Keratinocyte (primary cell): Measurements from ENCODE around the gene RDH5. TPM values are rescaled to one million over a fixed set of nuclear protein-coding genes. Genes with fewer than 3 reads are reported as not detected.

Source experiments
- DNase-seq: peaks from one replicate; pipeline ENCODE4 v3.0.0-alpha.2; 2011; ENCODE audit warnings: low read depth, missing footprints, low spot score
- FAIRE-seq: peaks from 2 replicates; lab custom pipeline; 2011; peaks lifted over from hg19 to GRCh38; lab: Jason Lieb, UNC
- H2AFZ ChIP-seq: 2 replicates; pipeline ENCODE4 v1.6.0; 2012; ENCODE audit warnings: low read length, control low read depth, inconsistent platforms; ENCODE audit not compliant: control insufficient read depth
- H3K27ac ChIP-seq: 2 replicates; pipeline ENCODE4 v1.5.1; 2011; ENCODE audit warnings: low read length; ENCODE audit not compliant: control insufficient read depth, insufficient read depth
- H3K27me3 ChIP-seq: 3 replicates; pipeline ENCODE4 v1.6.0; 2011; ENCODE audit warnings: low read length; ENCODE audit not compliant: control insufficient read depth, insufficient read depth; ENCODE audit errors: extremely low read depth
- H3K36me3 ChIP-seq, 2 experiments: 2 replicates in 1 of 2; 3 replicates in 1 of 2; pipeline ENCODE4 v1.5.1; 2011; ENCODE audit warnings: low read length in 2 of 2, mild to moderate bottlenecking in 1 of 2; ENCODE audit not compliant: control insufficient read depth in 2 of 2, insufficient read depth in 2 of 2; ENCODE audit errors: extremely low read depth in 1 of 2
- H3K4me1 ChIP-seq: 3 replicates; pipeline ENCODE4 v1.5.1; 2011; ENCODE audit warnings: low read length; ENCODE audit not compliant: control insufficient read depth, insufficient read depth; ENCODE audit errors: extremely low read depth
- H3K4me2 ChIP-seq: 3 replicates; pipeline ENCODE4 v1.6.0; 2011; ENCODE audit warnings: low read depth, low read length; ENCODE audit not compliant: control insufficient read depth, insufficient read depth; ENCODE audit errors: extremely low read depth
- H3K4me3 ChIP-seq, 3 experiments: fragments of 200-600 bp in 1 of 3; sonication (generic) in 1 of 3; 2 replicates in 2 of 3; 3 replicates in 1 of 3; pipeline ENCODE4 v1.5.1; 2011 to 2016; ENCODE audit warnings: low read length in 3 of 3, mild to moderate bottlenecking in 3 of 3, control low read depth in 2 of 3, inconsistent platforms in 1 of 3, low read depth in 1 of 3, mixed read lengths in 1 of 3, mixed run types in 1 of 3, moderate library complexity in 1 of 3; ENCODE audit not compliant: control insufficient read depth in 2 of 3, insufficient read depth in 2 of 3; ENCODE audit errors: extremely low read depth in 1 of 3
- H3K79me2 ChIP-seq: 2 replicates; pipeline ENCODE4 v1.6.0; 2012; ENCODE audit warnings: low read length; ENCODE audit not compliant: control insufficient read depth, insufficient read depth
- H3K9ac ChIP-seq: 3 replicates; pipeline ENCODE4 v1.6.0; 2011; ENCODE audit warnings: low read length; ENCODE audit not compliant: control insufficient read depth, insufficient read depth; ENCODE audit errors: extremely low read depth
- H3K9me1 ChIP-seq: 3 replicates; pipeline ENCODE4 v1.6.0; 2011; ENCODE audit warnings: low read length; ENCODE audit not compliant: control insufficient read depth, insufficient read depth; ENCODE audit errors: extremely low read depth
- H3K9me3 ChIP-seq: 2 replicates; pipeline ENCODE4 v1.5.1; 2012; ENCODE audit warnings: low read depth, low read length; ENCODE audit not compliant: control insufficient read depth
- H4K20me1 ChIP-seq: 3 replicates; pipeline ENCODE4 v1.6.0; 2011; ENCODE audit warnings: low read length; ENCODE audit not compliant: control insufficient read depth, insufficient read depth; ENCODE audit errors: extremely low read depth
- EZH2 ChIP-seq: IDR thresholded peaks from one replicate; pipeline ENCODE4 v1.6.1; 2012; ENCODE audit warnings: inconsistent platforms, mild to moderate bottlenecking, low read length, moderate library complexity
- dilution Hi-C: fragments of 300-500 bp; cut with MboI; formaldehyde crosslinking; loops from one replicate; pipeline ENCODE4 v1.7.0; 2020; ENCODE audit warnings: low sequenced_read_pairs; ENCODE audit not compliant: extremely low pct_ligation_motif_present
- polyA plus RNA-seq, 5 experiments: library from polyadenylated mRNA; depleted of rRNA in 3 of 5; stranded (reverse) in 3 of 5; stranded (forward) in 1 of 5; unstranded in 1 of 5; fragments of >200 nt; gene quantifications; 1 replicate in 1 of 5; 2 replicates in 3 of 5; 3 replicates in 1 of 5; pipeline versions ENCODE4 v1.2.1 to v1.2.3, GENCODE V29; 2011 to 2012; ENCODE audit warnings: missing spikeins in 2 of 5, low read depth in 1 of 5, low replicate concordance in 1 of 5
- TF ChIP-seq, protein P1 (sequence below), 3 experiments: IDR thresholded peaks in 1 of 3; conservative IDR thresholded peaks in 1 of 3; optimal IDR thresholded peaks in 1 of 3; 2 replicates in 2 of 3; 3 replicates in 1 of 3; pipeline versions ENCODE3 to v1.5.1; 2011; ENCODE audit warnings: low read length in 3 of 3, mild to moderate bottlenecking in 3 of 3, moderate library complexity in 2 of 3, control low read depth in 1 of 3, inconsistent platforms in 1 of 3; ENCODE audit not compliant: insufficient read depth in 2 of 3; ENCODE audit errors: extremely low read depth in 1 of 3

Gene RDH5
- polyA plus RNA-seq, 1 donor (not counting 4 experiments of a cell fraction or from before 2014, with no cell fraction given): 1.2 TPM

DNA sequence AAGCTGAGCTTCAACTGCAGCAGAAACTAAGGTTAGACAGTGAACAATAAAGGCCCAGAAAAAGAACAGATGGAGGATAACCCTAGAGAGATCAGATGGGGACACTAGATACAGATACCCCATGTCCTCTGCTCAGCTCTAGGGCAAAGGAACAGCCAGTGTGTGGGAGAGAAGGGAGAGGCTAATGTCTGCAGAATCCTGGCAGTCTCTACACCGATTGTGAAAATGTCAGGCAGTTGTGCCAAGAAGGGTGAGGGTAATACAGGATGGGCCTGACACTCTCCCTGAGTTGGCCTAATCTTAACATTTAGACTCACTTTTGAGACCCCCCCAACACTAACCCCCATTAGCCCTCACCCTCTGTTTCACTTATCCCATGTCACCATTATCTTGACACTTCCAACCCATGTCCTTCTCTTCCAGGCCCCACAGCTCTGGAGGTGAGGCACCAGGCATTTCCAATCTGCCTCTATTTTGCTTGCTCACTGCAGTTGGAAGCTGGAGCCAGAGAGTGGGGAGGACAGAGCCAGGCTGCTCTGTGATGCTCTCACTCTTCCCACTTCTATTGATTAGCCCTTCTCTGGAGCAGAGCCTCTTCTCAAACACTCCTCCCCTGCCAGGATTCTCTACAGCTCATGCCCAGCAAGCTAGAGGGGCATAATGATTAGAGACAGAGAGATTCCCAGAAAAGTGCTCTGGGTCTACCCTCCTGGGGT, 7.3 kb upstream of the RDH5 start:
- Histone ChIP-seq H3K4me1 (peaks cover 18% of the 10 kb centered on the region), H3K36me3 (no peaks in the 10 kb centered on the region), H3K4me3 (no peak overlapping the region), H2AFZ (no peak overlapping the region), H3K27me3 (peaks cover 29% of the 10 kb centered on the region), H3K27ac (no peak overlapping the region), H3K9me3 (no peaks in the 10 kb centered on the region), H3K79me2 (no peaks in the 10 kb centered on the region), H3K9ac (no peak overlapping the region), H3K9me1 (no peaks in the 10 kb centered on the region), H4K20me1 (no peaks in the 10 kb centered on the region), H3K4me2 (no peak overlapping the region)
- FAIRE-seq (no peak), DNase-seq (no peak)
- TF ChIP-seq, protein P1, sequence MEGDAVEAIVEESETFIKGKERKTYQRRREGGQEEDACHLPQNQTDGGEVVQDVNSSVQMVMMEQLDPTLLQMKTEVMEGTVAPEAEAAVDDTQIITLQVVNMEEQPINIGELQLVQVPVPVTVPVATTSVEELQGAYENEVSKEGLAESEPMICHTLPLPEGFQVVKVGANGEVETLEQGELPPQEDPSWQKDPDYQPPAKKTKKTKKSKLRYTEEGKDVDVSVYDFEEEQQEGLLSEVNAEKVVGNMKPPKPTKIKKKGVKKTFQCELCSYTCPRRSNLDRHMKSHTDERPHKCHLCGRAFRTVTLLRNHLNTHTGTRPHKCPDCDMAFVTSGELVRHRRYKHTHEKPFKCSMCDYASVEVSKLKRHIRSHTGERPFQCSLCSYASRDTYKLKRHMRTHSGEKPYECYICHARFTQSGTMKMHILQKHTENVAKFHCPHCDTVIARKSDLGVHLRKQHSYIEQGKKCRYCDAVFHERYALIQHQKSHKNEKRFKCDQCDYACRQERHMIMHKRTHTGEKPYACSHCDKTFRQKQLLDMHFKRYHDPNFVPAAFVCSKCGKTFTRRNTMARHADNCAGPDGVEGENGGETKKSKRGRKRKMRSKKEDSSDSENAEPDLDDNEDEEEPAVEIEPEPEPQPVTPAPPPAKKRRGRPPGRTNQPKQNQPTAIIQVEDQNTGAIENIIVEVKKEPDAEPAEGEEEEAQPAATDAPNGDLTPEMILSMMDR (optimal IDR thresholded peaks at IDR 0.05 in 1 of 3, IDR thresholded peaks at IDR 0.05 in 1 of 3, conservative IDR thresholded peaks at IDR 0.05 in 1 of 3; ENCODE audit: extremely low read depth in 1 of 3, insufficient read depth in 2 of 3, low read length in 3 of 3): no peak
- TF ChIP-seq EZH2: no peak
- dilution Hi-C loops: no loop called here

DNA sequence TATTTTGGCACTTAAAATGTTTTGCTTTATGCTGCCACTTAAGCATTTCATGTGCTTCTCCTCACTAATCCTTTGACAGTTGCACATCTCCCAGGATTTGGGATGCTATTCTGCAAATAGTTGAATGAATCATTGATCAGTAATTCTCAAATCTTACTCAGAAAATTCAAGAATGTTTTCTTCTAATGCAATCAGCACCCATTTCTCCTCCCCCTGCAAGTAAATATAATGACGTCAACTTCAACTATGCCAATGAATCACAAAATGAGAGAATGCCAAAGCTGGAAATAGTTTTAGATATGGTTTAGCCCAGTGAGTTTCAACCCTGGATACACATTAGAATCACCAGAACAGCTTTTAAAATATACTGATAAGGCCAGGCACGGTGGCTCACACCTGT, 6.5 kb upstream of the RDH5 start:
- Histone ChIP-seq H3K27me3 (peaks cover 21% of the 10 kb centered on the region), H3K9me1 (no peaks in the 10 kb centered on the region), H3K4me1 (peaks cover 24% of the 10 kb centered on the region), H3K9me3 (no peaks in the 10 kb centered on the region), H3K4me2 (no peak overlapping the region), H3K79me2 (no peaks in the 10 kb centered on the region), H3K27ac (no peak overlapping the region), H3K9ac (no peak overlapping the region), H3K4me3 (no peak overlapping the region), H4K20me1 (no peaks in the 10 kb centered on the region), H3K36me3 (no peaks in the 10 kb centered on the region), H2AFZ (no peak overlapping the region)
- TF ChIP-seq EZH2: no peak
- TF ChIP-seq, protein P1 (optimal IDR thresholded peaks at IDR 0.05 in 1 of 3, IDR thresholded peaks at IDR 0.05 in 1 of 3, conservative IDR thresholded peaks at IDR 0.05 in 1 of 3; ENCODE audit: extremely low read depth in 1 of 3, insufficient read depth in 2 of 3, low read length in 3 of 3): no peak
- DNase-seq: no peak
- dilution Hi-C loops: no loop called here
- FAIRE-seq: no peak
